K562 (cell line): Measurements from ENCODE around the gene OPA3. TPM values are rescaled to one million over a fixed set of nuclear protein-coding genes. Genes with fewer than 3 reads are reported as not detected.

Source experiments
- DACH1 ChIP-seq: fragments of 450-650 bp; IDR thresholded peaks from 2 replicates; pipeline ENCODE4 v1.6.1; 2018; ENCODE audit not compliant: partially characterized antibody
- ETV6 ChIP-seq, 3 experiments: fragments of 150-350 bp in 1 of 3; sonication (generic) in 1 of 3; formaldehyde crosslinking in 1 of 3; IDR thresholded peaks; 2 replicates each; pipeline versions ENCODE4 v1.6.1 to v1.8.0; 2014 to 2022; ENCODE audit warnings: borderline replicate concordance in 2 of 3, low read depth in 2 of 3, antibody characterized with exemption in 1 of 3, low read length in 1 of 3, mild to moderate bottlenecking in 1 of 3, missing genetic modification reagents in 1 of 3
- JUN ChIP-seq, 2 experiments: sonication (generic) in 1 of 2; formaldehyde crosslinking in 1 of 2; IDR thresholded peaks; 2 replicates each; pipeline versions ENCODE4 v1.6.1 to v1.8.0; 2012 to 2022; ENCODE audit warnings: borderline replicate concordance in 2 of 2, mild to moderate bottlenecking in 2 of 2, improper control_type of control experiment in 1 of 2, low read depth in 1 of 2, low read length in 1 of 2, missing genetic modification reagents in 1 of 2
- JUNB ChIP-seq: fragments of 450-650 bp; formaldehyde crosslinking; conservative IDR thresholded peaks from 2 replicates; pipeline ENCODE4 v1.4.0; 2020; ENCODE audit warnings: mild to moderate bottlenecking
- KDM4B ChIP-seq, 2 experiments: fragments of 450-650 bp in 1 of 2; sonication (generic) in 1 of 2; IDR thresholded peaks; 2 replicates each; pipeline ENCODE4 v1.6.1; 2016 to 2017; ENCODE audit warnings: borderline replicate concordance in 2 of 2, antibody characterized with exemption in 1 of 2, low read depth in 1 of 2, mild to moderate bottlenecking in 1 of 2
- MAFG ChIP-seq: fragments of 450-650 bp; conservative IDR thresholded peaks from 2 replicates; pipeline ENCODE4 v1.6.1; 2016; ENCODE audit warnings: missing genetic modification characterization, missing compliant biosample characterization
- MCM3 ChIP-seq: fragments of 450-650 bp; IDR thresholded peaks from 2 replicates; pipeline ENCODE4 v1.6.1; 2016
- MTF1 ChIP-seq: fragments of 250-450 bp; sonication (Bioruptor Pico); IDR thresholded peaks from 2 replicates; pipeline ENCODE4 v1.9.0; 2021; ENCODE audit warnings: moderate library complexity, mild to moderate bottlenecking, inconsistent platforms, borderline replicate concordance
- PCBP2 ChIP-seq: fragments of 200-400 bp; formaldehyde crosslinking; IDR thresholded peaks from 2 replicates; pipeline ENCODE4 v1.6.1; 2018; ENCODE audit warnings: low read length, low read depth, mild to moderate bottlenecking, moderate library complexity; ENCODE audit not compliant: poor library complexity, severe bottlenecking
- TAF9B ChIP-seq: fragments of 450-650 bp; IDR thresholded peaks from 2 replicates; pipeline ENCODE4 v1.6.1; 2018; ENCODE audit warnings: mild to moderate bottlenecking; ENCODE audit not compliant: partially characterized antibody
- TSC22D4 ChIP-seq: fragments of 450-650 bp; IDR thresholded peaks from 2 replicates; pipeline ENCODE4 v1.6.1; 2016; ENCODE audit warnings: missing genetic modification characterization, missing biosample characterization, control low read depth
- WHSC1 ChIP-seq: IDR thresholded peaks from one replicate; pipeline ENCODE4 v1.6.1; 2012; ENCODE audit warnings: low read length, control low read depth, inconsistent platforms
- polyA plus RNA-seq, 8 experiments: library from polyadenylated mRNA; depleted of rRNA in 4 of 8; stranded (reverse) in 5 of 8; unstranded in 3 of 8; fragments of >200 nt; fragmentation: Nextera tagmentation in 2 of 8; fragmentation: Illumina TruSeq in 1 of 8; extraction: Ambion mirVana in 2 of 8; extraction: Trizol in 1 of 8; gene quantifications; 2 replicates each; pipeline versions ENCODE4 v1.2.1 to v1.2.3, GENCODE V29; 2011 to 2014; ENCODE audit warnings: inconsistent platforms in 1 of 8, missing spikeins in 1 of 8
- total RNA-seq, 7 experiments: library from RNA; depleted of rRNA in 6 of 7; stranded (reverse); fragments of >200 nt in 6 of 7; fragmentation: Illumina TruSeq in 2 of 7; extraction: Trizol in 2 of 7; gene quantifications; 2 replicates each; pipeline versions ENCODE4 v1.2.1 to v1.2.3, GENCODE V29; 2011 to 2021; ENCODE audit warnings: low replicate concordance in 1 of 7
- TF ChIP-seq, protein P1 (sequence below): IDR thresholded peaks from 3 replicates; pipeline ENCODE4 v1.6.1; 2011; ENCODE audit warnings: borderline replicate concordance, mild to moderate bottlenecking; ENCODE audit not compliant: insufficient read length, insufficient read depth
- TF ChIP-seq, protein P2 (sequence below): sonication (generic); formaldehyde crosslinking; IDR thresholded peaks from 2 replicates; pipeline ENCODE4 v1.8.0; 2022; ENCODE audit warnings: mild to moderate bottlenecking, missing genetic modification reagents
- TF ChIP-seq, protein P3 (sequence below): fragments of 450-650 bp; formaldehyde crosslinking; IDR thresholded peaks from 2 replicates; pipeline ENCODE4 v1.4.0; 2020; ENCODE audit warnings: mild to moderate bottlenecking, moderate library complexity
- TF ChIP-seq, protein P4 (sequence below): fragments of 250-450 bp; sonication (Bioruptor Pico); IDR thresholded peaks from 2 replicates; pipeline ENCODE4 v1.5.0; 2021; ENCODE audit warnings: mild to moderate bottlenecking, borderline replicate concordance

OPA3 gene
- total and polyA plus RNA-seq, 9 of the 15 experiments (the other 6 are each of a cell fraction or from before 2014, with no cell fraction given): 1.4 to 18.8 (median 9.0) TPM

DNA sequence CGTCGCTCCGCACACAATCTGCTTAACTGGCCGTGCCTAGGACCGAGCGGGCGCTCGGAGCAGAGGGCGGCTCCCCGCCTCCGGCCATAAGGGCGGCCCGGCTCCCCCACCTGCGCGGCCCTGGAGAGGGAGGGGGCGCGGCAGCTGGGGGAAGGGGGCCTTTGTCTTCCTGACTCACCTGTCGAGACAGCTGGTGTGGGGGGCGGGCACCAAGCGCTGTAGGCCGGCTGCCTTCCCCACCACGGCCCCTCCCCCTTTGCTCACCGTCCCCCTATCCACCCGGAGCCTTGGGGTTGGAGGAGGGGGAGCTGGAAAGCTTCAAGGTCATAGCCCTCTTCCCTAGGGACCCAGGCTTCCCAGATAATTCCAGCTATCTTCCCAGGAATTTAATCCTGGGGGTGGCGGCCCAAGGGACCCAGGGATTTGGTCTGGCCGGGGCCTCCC is 76.2 kb downstream of the OPA3 start (continued):
- TF ChIP-seq, protein P1, sequence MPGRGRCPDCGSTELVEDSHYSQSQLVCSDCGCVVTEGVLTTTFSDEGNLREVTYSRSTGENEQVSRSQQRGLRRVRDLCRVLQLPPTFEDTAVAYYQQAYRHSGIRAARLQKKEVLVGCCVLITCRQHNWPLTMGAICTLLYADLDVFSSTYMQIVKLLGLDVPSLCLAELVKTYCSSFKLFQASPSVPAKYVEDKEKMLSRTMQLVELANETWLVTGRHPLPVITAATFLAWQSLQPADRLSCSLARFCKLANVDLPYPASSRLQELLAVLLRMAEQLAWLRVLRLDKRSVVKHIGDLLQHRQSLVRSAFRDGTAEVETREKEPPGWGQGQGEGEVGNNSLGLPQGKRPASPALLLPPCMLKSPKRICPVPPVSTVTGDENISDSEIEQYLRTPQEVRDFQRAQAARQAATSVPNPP: no peak
- TF ChIP-seq MCM3 (no peak), PCBP2 (no peak), ETV6 (IDR thresholded peaks at IDR 0.05; ENCODE audit: borderline replicate concordance in 1 of 2, low read depth in 2 of 2, low read length in 1 of 2) (0 out of 4 replicates have a peak, but pooled peaks of 1 of the 2 experiments have one; percentile 27), ETV6 (CRISPR knock-in tag; IDR thresholded peaks at IDR 0.05; ENCODE audit: borderline replicate concordance) (no peak), JUNB (CRISPR knock-in tag) (no peak), JUN (IDR thresholded peaks at IDR 0.05; ENCODE audit: borderline replicate concordance, low read depth, low read length) (no peak), JUN (CRISPR knock-in tag; IDR thresholded peaks at IDR 0.05; ENCODE audit: borderline replicate concordance) (no peak), DACH1 (peak; percentile 67), KDM4B (IDR thresholded peaks at IDR 0.05; ENCODE audit: borderline replicate concordance in 2 of 2, low read depth in 1 of 2) (peak in 1 of 2 experiments; percentile 21; a peak in 1 of 4 replicates), MTF1 (no peak), WHSC1 (no peak), TSC22D4 (tag) (no peak), TAF9B (peak; percentile 16), MAFG (tag) (no peak)
- TF ChIP-seq, protein P2, sequence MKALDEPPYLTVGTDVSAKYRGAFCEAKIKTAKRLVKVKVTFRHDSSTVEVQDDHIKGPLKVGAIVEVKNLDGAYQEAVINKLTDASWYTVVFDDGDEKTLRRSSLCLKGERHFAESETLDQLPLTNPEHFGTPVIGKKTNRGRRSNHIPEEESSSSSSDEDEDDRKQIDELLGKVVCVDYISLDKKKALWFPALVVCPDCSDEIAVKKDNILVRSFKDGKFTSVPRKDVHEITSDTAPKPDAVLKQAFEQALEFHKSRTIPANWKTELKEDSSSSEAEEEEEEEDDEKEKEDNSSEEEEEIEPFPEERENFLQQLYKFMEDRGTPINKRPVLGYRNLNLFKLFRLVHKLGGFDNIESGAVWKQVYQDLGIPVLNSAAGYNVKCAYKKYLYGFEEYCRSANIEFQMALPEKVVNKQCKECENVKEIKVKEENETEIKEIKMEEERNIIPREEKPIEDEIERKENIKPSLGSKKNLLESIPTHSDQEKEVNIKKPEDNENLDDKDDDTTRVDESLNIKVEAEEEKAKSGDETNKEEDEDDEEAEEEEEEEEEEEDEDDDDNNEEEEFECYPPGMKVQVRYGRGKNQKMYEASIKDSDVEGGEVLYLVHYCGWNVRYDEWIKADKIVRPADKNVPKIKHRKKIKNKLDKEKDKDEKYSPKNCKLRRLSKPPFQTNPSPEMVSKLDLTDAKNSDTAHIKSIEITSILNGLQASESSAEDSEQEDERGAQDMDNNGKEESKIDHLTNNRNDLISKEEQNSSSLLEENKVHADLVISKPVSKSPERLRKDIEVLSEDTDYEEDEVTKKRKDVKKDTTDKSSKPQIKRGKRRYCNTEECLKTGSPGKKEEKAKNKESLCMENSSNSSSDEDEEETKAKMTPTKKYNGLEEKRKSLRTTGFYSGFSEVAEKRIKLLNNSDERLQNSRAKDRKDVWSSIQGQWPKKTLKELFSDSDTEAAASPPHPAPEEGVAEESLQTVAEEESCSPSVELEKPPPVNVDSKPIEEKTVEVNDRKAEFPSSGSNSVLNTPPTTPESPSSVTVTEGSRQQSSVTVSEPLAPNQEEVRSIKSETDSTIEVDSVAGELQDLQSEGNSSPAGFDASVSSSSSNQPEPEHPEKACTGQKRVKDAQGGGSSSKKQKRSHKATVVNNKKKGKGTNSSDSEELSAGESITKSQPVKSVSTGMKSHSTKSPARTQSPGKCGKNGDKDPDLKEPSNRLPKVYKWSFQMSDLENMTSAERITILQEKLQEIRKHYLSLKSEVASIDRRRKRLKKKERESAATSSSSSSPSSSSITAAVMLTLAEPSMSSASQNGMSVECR (CRISPR knock-in tag): peak; percentile 13; the same call in 1 of the 2 replicates
- TF ChIP-seq, protein P3, sequence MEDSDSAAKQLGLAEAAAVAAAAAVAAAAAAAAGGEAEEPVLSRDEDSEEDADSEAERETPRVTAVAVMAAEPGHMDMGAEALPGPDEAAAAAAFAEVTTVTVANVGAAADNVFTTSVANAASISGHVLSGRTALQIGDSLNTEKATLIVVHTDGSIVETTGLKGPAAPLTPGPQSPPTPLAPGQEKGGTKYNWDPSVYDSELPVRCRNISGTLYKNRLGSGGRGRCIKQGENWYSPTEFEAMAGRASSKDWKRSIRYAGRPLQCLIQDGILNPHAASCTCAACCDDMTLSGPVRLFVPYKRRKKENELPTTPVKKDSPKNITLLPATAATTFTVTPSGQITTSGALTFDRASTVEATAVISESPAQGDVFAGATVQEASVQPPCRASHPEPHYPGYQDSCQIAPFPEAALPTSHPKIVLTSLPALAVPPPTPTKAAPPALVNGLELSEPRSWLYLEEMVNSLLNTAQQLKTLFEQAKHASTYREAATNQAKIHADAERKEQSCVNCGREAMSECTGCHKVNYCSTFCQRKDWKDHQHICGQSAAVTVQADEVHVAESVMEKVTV: 0 out of 2 replicates have a peak, but pooled peaks have one; percentile 4
- TF ChIP-seq, protein P4, sequence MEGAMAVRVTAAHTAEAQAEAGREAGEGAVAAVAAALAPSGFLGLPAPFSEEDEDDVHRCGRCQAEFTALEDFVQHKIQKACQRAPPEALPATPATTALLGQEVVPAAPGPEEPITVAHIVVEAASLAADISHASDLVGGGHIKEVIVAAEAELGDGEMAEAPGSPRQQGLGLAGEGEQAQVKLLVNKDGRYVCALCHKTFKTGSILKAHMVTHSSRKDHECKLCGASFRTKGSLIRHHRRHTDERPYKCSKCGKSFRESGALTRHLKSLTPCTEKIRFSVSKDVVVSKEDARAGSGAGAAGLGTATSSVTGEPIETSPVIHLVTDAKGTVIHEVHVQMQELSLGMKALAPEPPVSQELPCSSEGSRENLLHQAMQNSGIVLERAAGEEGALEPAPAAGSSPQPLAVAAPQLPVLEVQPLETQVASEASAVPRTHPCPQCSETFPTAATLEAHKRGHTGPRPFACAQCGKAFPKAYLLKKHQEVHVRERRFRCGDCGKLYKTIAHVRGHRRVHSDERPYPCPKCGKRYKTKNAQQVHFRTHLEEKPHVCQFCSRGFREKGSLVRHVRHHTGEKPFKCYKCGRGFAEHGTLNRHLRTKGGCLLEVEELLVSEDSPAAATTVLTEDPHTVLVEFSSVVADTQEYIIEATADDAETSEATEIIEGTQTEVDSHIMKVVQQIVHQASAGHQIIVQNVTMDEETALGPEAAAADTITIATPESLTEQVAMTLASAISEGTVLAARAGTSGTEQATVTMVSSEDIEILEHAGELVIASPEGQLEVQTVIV: no peak
